Activated B cell treated with CpG ODN at 0.5 μM for 24 hours (primary cell): Measurements from ENCODE around the gene MNT. TPM values are rescaled to one million over a fixed set of nuclear protein-coding genes. Genes with fewer than 3 reads are reported as not detected.

Experiments
- ATAC-seq: fragments of 200-7000 bp; cut with Tn5 transposase; one replicate; pipeline ENCODE4 v1.10.0; 2021; ENCODE audit warnings: low read depth, mild to moderate bottlenecking, moderate library complexity
- CTCF ChIA-PET: fragments of 350-600 bp; sonication (Branson Sonifier 250); formaldehyde crosslinking; loops from one replicate; lab custom pipeline; 2021; ENCODE audit warnings: antibody characterized with exemption; lab: Charles Lee
- POLR2A ChIA-PET: fragments of 350-600 bp; sonication (Branson Sonifier 250); formaldehyde crosslinking; loops from one replicate; lab custom pipeline; 2021; ENCODE audit warnings: antibody characterized with exemption; lab: Charles Lee
- DNase-seq: peaks from one replicate; pipeline ENCODE4 v3.0.0; 2022
- H3K27ac Mint-ChIP-seq: one replicate; pipeline ENCODE4 v1.8.0; 2020; ENCODE audit warnings: mixed read lengths
- H3K27me3 Mint-ChIP-seq: one replicate; pipeline ENCODE4 v1.8.0; 2021; ENCODE audit warnings: mixed read lengths
- H3K36me3 Mint-ChIP-seq: one replicate; pipeline ENCODE4 v1.8.0; 2021; ENCODE audit warnings: low read depth, mixed read lengths
- H3K4me1 Mint-ChIP-seq: one replicate; pipeline ENCODE4 v1.8.0; 2021; ENCODE audit warnings: mixed read lengths
- H3K4me3 Mint-ChIP-seq: one replicate; pipeline ENCODE4 v1.8.0; 2020; ENCODE audit warnings: mild to moderate bottlenecking, mixed read lengths
- H3K9me3 Mint-ChIP-seq: one replicate; pipeline ENCODE4 v1.8.0; 2020; ENCODE audit warnings: mixed read lengths
- intact Hi-C: fragments of 100-400 bp; cut with micrococcal nuclease; formaldehyde crosslinking; loops from one replicate; pipeline ENCODE4 v1.15.1; 2024
- total RNA-seq: library from RNA; stranded (reverse); gene quantifications from 2 replicates; pipeline ENCODE4 v1.2.3, GENCODE V29; 2022
- TF ChIP-seq, protein P1 (sequence below): fragments of 200-600 bp; IDR thresholded peaks from one replicate; pipeline ENCODE4 v1.8.0; 2022; ENCODE audit warnings: antibody characterized with exemption, mild to moderate bottlenecking

The MNT gene
- total RNA-seq, 1 donor from 2014 or later: 31.3 TPM

- Mint-ChIP-seq H3K4me3 (no peak overlapping the region), H3K9me3 (no peaks in the 10 kb centered on the region), H3K27me3 (no peaks in the 10 kb centered on the region), H3K4me1 (no peaks in the 10 kb centered on the region), H3K36me3 (peaks cover 39% of the 10 kb centered on the region), H3K27ac (no peak overlapping the region)
- ATAC-seq (no peak), DNase-seq (no peak)
- TF ChIP-seq, protein P1, sequence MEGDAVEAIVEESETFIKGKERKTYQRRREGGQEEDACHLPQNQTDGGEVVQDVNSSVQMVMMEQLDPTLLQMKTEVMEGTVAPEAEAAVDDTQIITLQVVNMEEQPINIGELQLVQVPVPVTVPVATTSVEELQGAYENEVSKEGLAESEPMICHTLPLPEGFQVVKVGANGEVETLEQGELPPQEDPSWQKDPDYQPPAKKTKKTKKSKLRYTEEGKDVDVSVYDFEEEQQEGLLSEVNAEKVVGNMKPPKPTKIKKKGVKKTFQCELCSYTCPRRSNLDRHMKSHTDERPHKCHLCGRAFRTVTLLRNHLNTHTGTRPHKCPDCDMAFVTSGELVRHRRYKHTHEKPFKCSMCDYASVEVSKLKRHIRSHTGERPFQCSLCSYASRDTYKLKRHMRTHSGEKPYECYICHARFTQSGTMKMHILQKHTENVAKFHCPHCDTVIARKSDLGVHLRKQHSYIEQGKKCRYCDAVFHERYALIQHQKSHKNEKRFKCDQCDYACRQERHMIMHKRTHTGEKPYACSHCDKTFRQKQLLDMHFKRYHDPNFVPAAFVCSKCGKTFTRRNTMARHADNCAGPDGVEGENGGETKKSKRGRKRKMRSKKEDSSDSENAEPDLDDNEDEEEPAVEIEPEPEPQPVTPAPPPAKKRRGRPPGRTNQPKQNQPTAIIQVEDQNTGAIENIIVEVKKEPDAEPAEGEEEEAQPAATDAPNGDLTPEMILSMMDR: no peak
- intact Hi-C loops: no loop called here
- CTCF ChIA-PET: no interaction called here
- POLR2A ChIA-PET: no interaction called here
Observed at GRCh38 chr17:2363851-2364762, 36.8 kb downstream of the MNT start.

- TF ChIP-seq, protein P1: no peak
- DNase-seq (no peak), ATAC-seq (no peak)
- no peaks in the 10 kb centered on the region for H3K9me3 Mint-ChIP-seq
- H3K4me3 Mint-ChIP-seq: no peak overlapping the region
- no peaks in the 10 kb centered on the region for H3K4me1 Mint-ChIP-seq
- CTCF ChIA-PET: no interaction called here
- intact Hi-C loops: no loop called here
- H3K36me3 Mint-ChIP-seq: peaks cover 39% of the 10 kb centered on the region
- H3K27me3 Mint-ChIP-seq: no peaks in the 10 kb centered on the region
- H3K27ac Mint-ChIP-seq: no peak overlapping the region
- POLR2A ChIA-PET: no interaction called here
Observed at GRCh38 chr17:2363318-2363717, 37.5 kb downstream of the MNT start.

DNA sequence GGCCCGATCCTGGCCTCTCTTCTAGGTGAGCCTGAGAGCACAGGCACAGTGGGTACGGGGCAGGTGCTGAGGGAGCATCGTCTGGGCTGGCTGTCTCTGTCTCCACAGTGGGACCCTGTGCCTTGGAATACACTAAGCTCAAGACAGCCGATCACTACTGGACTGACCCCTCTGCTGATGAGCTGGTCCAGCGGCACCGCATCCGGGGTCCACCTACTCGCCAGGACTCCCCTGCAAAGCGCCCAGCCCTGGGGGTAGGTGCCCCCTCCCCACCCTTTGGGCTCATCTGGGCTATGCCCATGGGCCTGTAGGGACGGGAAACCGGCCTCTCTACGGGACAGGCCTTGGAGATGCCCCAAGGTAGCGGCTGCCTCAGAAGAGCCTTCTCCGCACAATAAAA, 38.0 kb downstream of the MNT start:
- H3K4me3 Mint-ChIP-seq: no peak overlapping the region
- DNase-seq: no peak
- ChIA-PET CTCF (no interaction called here), POLR2A (no interaction called here)
- H3K27me3 Mint-ChIP-seq: no peaks in the 10 kb centered on the region
- TF ChIP-seq, protein P1: no peak
- H3K27ac Mint-ChIP-seq: no peak overlapping the region
- no peak for ATAC-seq
- intact Hi-C loops: no loop called here
- H3K36me3 Mint-ChIP-seq: peaks cover 39% of the 10 kb centered on the region
- H3K4me1 Mint-ChIP-seq: no peaks in the 10 kb centered on the region
- no peaks in the 10 kb centered on the region for H3K9me3 Mint-ChIP-seq

GRCh38 chr17:2362416-2362815, 38.4 kb downstream of the MNT start:
- Mint-ChIP-seq H3K4me1 (no peaks in the 10 kb centered on the region), H3K27me3 (no peaks in the 10 kb centered on the region), H3K36me3 (peaks cover 41% of the 10 kb centered on the region), H3K4me3 (no peak overlapping the region), H3K27ac (no peak overlapping the region), H3K9me3 (no peaks in the 10 kb centered on the region)
- ChIA-PET POLR2A (no interaction called here), CTCF (no interaction called here)
- DNase-seq (no peak), ATAC-seq (no peak)
- intact Hi-C loops: no loop called here
- TF ChIP-seq, protein P1: no peak

GRCh38 chr17:2362016-2362415, 38.8 kb downstream of the MNT start:
- H3K27me3 Mint-ChIP-seq: no peaks in the 10 kb centered on the region
- no peak overlapping the region for H3K27ac Mint-ChIP-seq
- TF ChIP-seq, protein P1: no peak
- H3K9me3 Mint-ChIP-seq: no peaks in the 10 kb centered on the region
- DNase-seq: no peak
- no peak for ATAC-seq
- POLR2A ChIA-PET: no interaction called here
- H3K36me3 Mint-ChIP-seq: peaks cover 40% of the 10 kb centered on the region
- intact Hi-C loops: no loop called here
- H3K4me3 Mint-ChIP-seq: no peak overlapping the region
- no peaks in the 10 kb centered on the region for H3K4me1 Mint-ChIP-seq
- CTCF ChIA-PET: no interaction called here
